Measurements from ENCODE around the gene ARMCX2. TPM values are rescaled to one million over a fixed set of nuclear protein-coding genes. Genes with fewer than 3 reads are reported as not detected.
A peak's percentile ranks its signal among the peaks of the same experiment; 100 is the strongest.

Gene ARMCX2
- total RNA-seq (2021; fragmentation: NEBNext Ultra II Directional; extraction: Animal tissue kit (Norgen Biotek cat#: 25700)) = 100 to 1,000 TPM in 5 of 6 experiments, 10 to 100 TPM in 1; 97.4 to 172 (median 110) TPM
- long read RNA-seq, transcript ARMCX2-204 (5 exons, 914 nt) = minor isoform, 15 of 253 reads
- long read RNA-seq, transcript ARMCX2-211 (6 exons, 612 nt) = minor isoform, 22 of 253 reads
- long read RNA-seq, transcript ARMCX2-207 (6 exons, 821 nt) = minor isoform, 15 of 253 reads
- long read RNA-seq, transcript ARMCX2-203 (6 exons, 2,674 nt) = major isoform, 89 of 253 reads
- long read RNA-seq, partial matches to known transcripts = 3 of 253 reads
- long read RNA-seq, other reads (novel, unspliced or antisense) = 87 of 253 reads

DNA sequence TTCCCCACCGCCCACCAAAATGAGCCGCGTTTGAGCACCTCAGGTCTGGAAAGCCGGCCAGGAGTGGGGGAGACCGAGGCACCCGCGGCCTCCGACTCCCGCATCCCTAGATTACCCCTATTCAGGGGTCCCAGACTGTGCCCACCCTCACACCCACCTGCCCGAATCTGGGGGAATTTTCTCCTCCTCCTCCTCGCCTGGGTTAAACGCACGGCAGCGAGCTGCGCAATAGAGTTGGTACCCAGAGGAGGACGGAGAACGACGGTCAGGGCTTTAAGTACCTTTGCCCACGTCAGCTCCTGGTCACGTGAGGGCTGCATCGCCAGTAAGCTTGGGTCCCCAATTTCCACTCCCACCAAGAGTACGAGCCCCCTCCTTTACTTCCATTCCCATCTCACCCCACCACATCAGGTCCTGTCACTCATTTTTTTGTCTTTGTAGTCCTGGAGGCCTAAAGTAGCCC, at the start of gene ARMCX2:
Gene ARMCX2, minus strand, starts transcription at position 250 of the 463 bp plus-strand sequence. CDS start 2,262 bp downstream, outside the sequence.
- TF ChIP-seq, protein P1, sequence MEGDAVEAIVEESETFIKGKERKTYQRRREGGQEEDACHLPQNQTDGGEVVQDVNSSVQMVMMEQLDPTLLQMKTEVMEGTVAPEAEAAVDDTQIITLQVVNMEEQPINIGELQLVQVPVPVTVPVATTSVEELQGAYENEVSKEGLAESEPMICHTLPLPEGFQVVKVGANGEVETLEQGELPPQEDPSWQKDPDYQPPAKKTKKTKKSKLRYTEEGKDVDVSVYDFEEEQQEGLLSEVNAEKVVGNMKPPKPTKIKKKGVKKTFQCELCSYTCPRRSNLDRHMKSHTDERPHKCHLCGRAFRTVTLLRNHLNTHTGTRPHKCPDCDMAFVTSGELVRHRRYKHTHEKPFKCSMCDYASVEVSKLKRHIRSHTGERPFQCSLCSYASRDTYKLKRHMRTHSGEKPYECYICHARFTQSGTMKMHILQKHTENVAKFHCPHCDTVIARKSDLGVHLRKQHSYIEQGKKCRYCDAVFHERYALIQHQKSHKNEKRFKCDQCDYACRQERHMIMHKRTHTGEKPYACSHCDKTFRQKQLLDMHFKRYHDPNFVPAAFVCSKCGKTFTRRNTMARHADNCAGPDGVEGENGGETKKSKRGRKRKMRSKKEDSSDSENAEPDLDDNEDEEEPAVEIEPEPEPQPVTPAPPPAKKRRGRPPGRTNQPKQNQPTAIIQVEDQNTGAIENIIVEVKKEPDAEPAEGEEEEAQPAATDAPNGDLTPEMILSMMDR (IDR thresholded peaks at IDR 0.05) = no peak
- peak; percentile 50 for DNase-seq
- H3K27ac Mint-ChIP-seq = peak within 1 kb of the TSS; percentile 49
- no peaks in the 10 kb centered on the region for H3K36me3 Mint-ChIP-seq (ENCODE audit: low read depth)
- peak within 1 kb of the TSS; percentile 87 for H3K4me3 Mint-ChIP-seq
- no peaks in the 10 kb centered on the region for H3K9me3 Mint-ChIP-seq
- peaks cover 9% of the 10 kb centered on the region for H3K27me3 Mint-ChIP-seq (ENCODE audit: insufficient read depth)
- peaks cover 9% of the 10 kb centered on the region; the same call in 1 of the 2 replicates for H3K4me1 Mint-ChIP-seq (ENCODE audit: low read depth)

DNA sequence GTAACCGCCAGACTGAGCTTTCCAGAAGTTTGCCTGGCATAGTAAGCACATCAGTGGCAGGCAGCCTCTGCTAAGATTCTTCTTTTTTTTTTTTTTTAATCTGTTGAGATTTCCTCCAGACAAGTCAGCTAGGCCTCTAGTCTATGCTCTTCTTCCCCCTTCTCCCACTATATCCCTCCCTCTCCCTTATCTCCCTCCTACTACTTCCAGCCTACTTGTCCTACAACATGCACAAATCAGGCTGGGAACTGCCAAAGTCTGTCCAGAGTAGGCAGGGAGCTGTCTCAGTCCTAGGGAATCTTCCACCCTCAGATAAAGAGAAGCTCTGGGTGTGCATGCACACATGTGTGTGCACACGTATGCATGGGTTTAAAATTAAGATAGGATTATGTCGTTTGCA, 49.7 kb upstream of the ARMCX2 start:
- Mint-ChIP-seq H3K27me3 (ENCODE audit: insufficient read depth) (peaks cover 4% of the 10 kb centered on the region), H3K4me3 (no peak overlapping the region), H3K27ac (no peak overlapping the region), H3K4me1 (ENCODE audit: low read depth) (no peaks in the 10 kb centered on the region), H3K9me3 (no peaks in the 10 kb centered on the region), H3K36me3 (ENCODE audit: low read depth) (no peaks in the 10 kb centered on the region)
- no peak for DNase-seq
- TF ChIP-seq, protein P1 (IDR thresholded peaks at IDR 0.05) = no peak

DNA sequence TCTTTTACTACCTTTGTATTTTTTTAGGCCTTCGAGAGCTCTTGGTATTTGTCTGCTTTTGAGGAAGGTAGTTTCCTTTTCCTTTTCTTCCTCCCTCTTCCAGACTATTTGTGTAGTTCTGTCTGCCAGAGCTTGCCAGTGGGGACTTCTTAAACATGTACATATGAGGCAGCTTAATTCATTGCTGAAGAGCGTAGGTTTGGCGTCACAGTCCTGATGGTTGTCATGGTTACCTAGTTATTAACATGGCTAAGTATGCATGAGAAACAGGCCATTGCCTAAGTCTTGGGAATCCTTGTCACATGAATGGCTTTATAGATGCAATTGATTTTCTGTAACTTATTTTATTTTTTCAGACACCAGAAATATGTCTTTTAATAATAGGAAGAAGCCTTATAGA, 48.5 kb upstream of the ARMCX2 start:
- H3K9me3 Mint-ChIP-seq = no peaks in the 10 kb centered on the region
- no peak for DNase-seq
- peaks cover 4% of the 10 kb centered on the region for H3K27me3 Mint-ChIP-seq (ENCODE audit: insufficient read depth)
- TF ChIP-seq, protein P1 (IDR thresholded peaks at IDR 0.05) = no peak
- no peaks in the 10 kb centered on the region for H3K36me3 Mint-ChIP-seq (ENCODE audit: low read depth)
- no peak overlapping the region for H3K27ac Mint-ChIP-seq
- no peaks in the 10 kb centered on the region for H3K4me1 Mint-ChIP-seq (ENCODE audit: low read depth)
- H3K4me3 Mint-ChIP-seq = no peak overlapping the region

DNA sequence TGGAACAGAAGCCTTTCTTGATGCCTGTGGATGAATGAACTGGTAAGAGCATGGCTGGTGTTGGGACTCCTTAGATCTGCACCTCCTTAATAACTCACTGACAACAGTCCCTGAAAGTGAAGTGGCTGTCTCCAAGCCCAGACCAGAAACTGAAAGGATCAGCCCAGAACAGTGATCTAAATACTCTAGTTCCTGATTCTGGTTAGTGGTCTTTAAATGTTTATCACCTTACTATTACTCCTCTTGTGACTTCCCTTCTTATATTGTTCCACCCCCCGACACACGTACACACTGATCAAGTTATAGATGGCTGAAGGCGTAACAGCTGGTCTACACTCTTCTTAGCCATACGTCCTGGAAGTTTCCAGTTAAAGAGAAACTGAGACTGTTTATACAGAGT, 33.8 kb upstream of the ARMCX2 start:
- TF ChIP-seq, protein P1 (IDR thresholded peaks at IDR 0.05) = no peak
- no peak overlapping the region for H3K4me3 Mint-ChIP-seq
- no peak for DNase-seq
- peaks cover 2% of the 10 kb centered on the region for H3K27me3 Mint-ChIP-seq (ENCODE audit: insufficient read depth)
- H3K36me3 Mint-ChIP-seq (ENCODE audit: low read depth) = no peaks in the 10 kb centered on the region
- no peaks in the 10 kb centered on the region for H3K9me3 Mint-ChIP-seq
- H3K4me1 Mint-ChIP-seq (ENCODE audit: low read depth) = no peaks in the 10 kb centered on the region
- no peak overlapping the region for H3K27ac Mint-ChIP-seq

DNA sequence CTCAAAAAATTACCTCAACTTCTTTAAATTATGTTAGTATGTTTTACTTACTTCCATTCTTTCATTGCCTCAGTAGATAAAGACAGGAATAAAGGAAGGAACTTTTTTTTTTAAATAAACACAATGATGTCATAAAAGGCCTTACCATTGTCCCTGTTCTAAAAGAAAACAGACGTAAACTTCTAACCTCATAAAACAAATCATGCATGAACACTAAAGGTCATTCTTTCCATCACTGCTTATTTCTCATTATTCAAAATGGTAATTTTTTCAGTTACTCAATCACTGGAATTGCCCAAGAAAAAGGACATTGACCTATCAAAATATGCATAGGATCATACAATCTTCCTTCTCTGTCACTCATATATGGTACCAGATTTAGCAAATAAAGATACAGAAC, 32.2 kb upstream of the ARMCX2 start:
- Mint-ChIP-seq H3K4me1 (ENCODE audit: low read depth) (no peaks in the 10 kb centered on the region), H3K4me3 (no peak overlapping the region), H3K9me3 (no peaks in the 10 kb centered on the region), H3K36me3 (ENCODE audit: low read depth) (no peaks in the 10 kb centered on the region), H3K27me3 (ENCODE audit: insufficient read depth) (peaks cover 5% of the 10 kb centered on the region), H3K27ac (no peak overlapping the region)
- no peak for DNase-seq
- TF ChIP-seq, protein P1 (IDR thresholded peaks at IDR 0.05) = no peak

Data from HFFc6 (cell line).